Measurements from ENCODE around the gene SLC25A29. TPM values are rescaled to one million over a fixed set of nuclear protein-coding genes. Genes with fewer than 3 reads are reported as not detected.

Gene SLC25A29
- total and polyA plus RNA-seq, 2 of the 13 experiments (the other 11 are each of a cell fraction or from before 2014, with no cell fraction given): 12.2 to 17.2 TPM

- TF ChIP-seq THAP8 (CRISPR knock-in tag; IDR thresholded peaks at IDR 0.05; ENCODE audit: borderline replicate concordance) (no peak), ZNF687 (CRISPR knock-in tag; IDR thresholded peaks at IDR 0.05) (peak; percentile 28), NFIB (CRISPR knock-in tag; IDR thresholded peaks at IDR 0.05; ENCODE audit: borderline replicate concordance) (no peak), TARDBP (CRISPR knock-in tag; IDR thresholded peaks at IDR 0.05) (no peak), KDM4B (CRISPR knock-in tag; IDR thresholded peaks at IDR 0.05) (no peak)
- TF ChIP-seq, protein P1, sequence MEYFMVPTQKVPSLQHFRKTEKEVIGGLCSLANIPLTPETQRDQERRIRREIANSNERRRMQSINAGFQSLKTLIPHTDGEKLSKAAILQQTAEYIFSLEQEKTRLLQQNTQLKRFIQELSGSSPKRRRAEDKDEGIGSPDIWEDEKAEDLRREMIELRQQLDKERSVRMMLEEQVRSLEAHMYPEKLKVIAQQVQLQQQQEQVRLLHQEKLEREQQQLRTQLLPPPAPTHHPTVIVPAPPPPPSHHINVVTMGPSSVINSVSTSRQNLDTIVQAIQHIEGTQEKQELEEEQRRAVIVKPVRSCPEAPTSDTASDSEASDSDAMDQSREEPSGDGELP (IDR thresholded peaks at IDR 0.05; ENCODE audit: borderline replicate concordance, low read depth): no peak
Observed at GRCh38 chr14:100279563-100279962, 26.7 kb downstream of the SLC25A29 start (continued).

DNA sequence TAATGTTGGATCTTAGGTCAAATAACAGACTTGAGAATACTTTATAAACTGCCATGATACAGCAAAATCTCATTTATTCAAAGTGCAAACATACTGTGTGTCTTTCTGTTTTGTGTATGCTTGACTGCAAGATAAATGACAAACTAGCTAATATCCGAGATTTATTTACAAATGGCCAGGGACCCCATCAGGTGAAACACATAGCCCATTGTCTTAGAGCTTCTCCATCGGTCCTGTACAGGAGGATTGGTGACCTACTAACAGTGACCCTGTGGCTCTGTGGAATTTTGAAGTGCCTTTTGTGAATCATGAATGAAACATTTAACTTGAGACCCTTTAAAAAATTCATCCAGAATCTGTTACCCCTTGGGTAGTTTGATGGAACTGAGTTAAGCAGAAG is 27.1 kb downstream of the SLC25A29 start:
- peaks cover 59% of the 10 kb centered on the region for H3K79me2 ChIP-seq (ENCODE audit: insufficient read depth, low read length)
- no TSS peak for BruUV-seq (replicated peaks)
- H3K27me3 ChIP-seq (ENCODE audit: control insufficient read depth in 1 of 2, insufficient read depth in 2 of 2, low read length in 2 of 2): no peaks in the 10 kb centered on the region
- DNase-seq (ENCODE audit: low spot score) (peak; percentile 65), ATAC-seq (peak; percentile 52), FAIRE-seq (peak; percentile 23)
- peak overlapping the region; percentile 47 for H3K27ac ChIP-seq (ENCODE audit: extremely low read length, insufficient read depth, low read length)
- 0 out of 2 replicates have a peak overlapping the region, but pooled peaks have one; percentile 2 for H3K9ac ChIP-seq (ENCODE audit: insufficient read depth, low read depth, low read length)
- 11% methylated on average over 2 of the region's 2 CpGs for WGBS (ENCODE audit: low lambda C conversion rate)
- peaks cover 51% of the 10 kb centered on the region for H3K4me1 ChIP-seq (ENCODE audit: insufficient read depth, low read length)
- ChIA-PET CTCF (ENCODE audit: low intra/inter-chr PET ratio, low total read pairs) (no interaction called here), POLR2A (interaction anchor here (1.2 kb wide), 1 partner anchor 31 kb away, joined by 3 read pairs; no protein-coding TSS in a partner anchor)
- no peak overlapping the region for H2AFZ ChIP-seq (ENCODE audit: low read length)
- H4K20me1 ChIP-seq (ENCODE audit: insufficient read depth, low read length): peaks cover 27% of the 10 kb centered on the region
- no peaks in the 10 kb centered on the region for H3K9me3 ChIP-seq (ENCODE audit: low read length)
- H3K4me2 ChIP-seq (ENCODE audit: low read depth, low read length): 0 out of 2 replicates have a peak overlapping the region, but pooled peaks have one; percentile 30
- intact Hi-C loops (cut with micrococcal nuclease; ENCODE audit: unreplicated experiment): no loop called here
- H3K36me3 ChIP-seq (replicated peaks in 1 of 2; ENCODE audit: control insufficient read depth in 1 of 2, insufficient read depth in 2 of 2, low read length in 2 of 2): peaks cover 14 to 44% of the 10 kb centered on the region in 2 experiments
- H3K4me3 ChIP-seq (replicated peaks in 1 of 3; ENCODE audit: insufficient read depth in 1 of 3, low read depth in 2 of 3, low read length in 3 of 3): no peak overlapping the region
- in situ Hi-C loops (cut with HindIII; ENCODE audit: extremely low pct_ligation_motif_present, low pct_unique_long_range_greater_than_20kb): no loop called here
- TF ChIP-seq SOX13 (IDR thresholded peaks at IDR 0.05) (no peak), SOX13 (CRISPR knock-in tag; conservative IDR thresholded peaks at IDR 0.05 in 1 of 2, IDR thresholded peaks at IDR 0.05 in 1 of 2) (peak in 1 of 2 experiments; percentile 76; a peak in 2 of 4 replicates), ZNF317 (CRISPR knock-in tag; IDR thresholded peaks at IDR 0.05) (no peak), SOX6 (IDR thresholded peaks at IDR 0.05) (no peak), SOX6 (CRISPR knock-in tag; IDR thresholded peaks at IDR 0.05) (peak; percentile 38; the same call in 1 of the 2 replicates), HNRNPLL (IDR thresholded peaks at IDR 0.05; ENCODE audit: low read depth, low read length, poor library complexity, severe bottlenecking) (no peak), ZSCAN21 (CRISPR knock-in tag; IDR thresholded peaks at IDR 0.05; ENCODE audit: borderline replicate concordance) (no peak), FOXK2 (IDR thresholded peaks at IDR 0.05) (no peak), ZSCAN12 (CRISPR knock-in tag; IDR thresholded peaks at IDR 0.05) (no peak), CCAR2 (optimal IDR thresholded peaks at IDR 0.05; ENCODE audit: low read depth, low read length) (no peak), AGO1 (IDR thresholded peaks at IDR 0.05; ENCODE audit: low read depth, low read length, poor library complexity, severe bottlenecking) (no peak), KLF13 (CRISPR knock-in tag; IDR thresholded peaks at IDR 0.05) (no peak), MAFK (conservative IDR thresholded peaks at IDR 0.05 in 1 of 2, IDR thresholded peaks at IDR 0.05 in 1 of 2; ENCODE audit: low read length in 2 of 2) (no peak)
